Choroid plexus epithelial cell (primary cell): ENCODE results near the gene PTCHD4.

Experiments used
- DNase-seq: peaks from one replicate; pipeline ENCODE4 v3.0.0-alpha.2; 2010; ENCODE audit warnings: low read depth
- H3K4me3 ChIP-seq: 2 replicates; pipeline ENCODE4 v1.5.1; 2011; ENCODE audit warnings: low read depth, mild to moderate bottlenecking, control low read depth, low read length, moderate library complexity
- CTCF ChIP-seq: conservative IDR thresholded peaks from 2 replicates; pipeline ENCODE4 v1.5.1; 2011; ENCODE audit warnings: low read depth, mild to moderate bottlenecking, control low read depth, inconsistent platforms, low read length, moderate library complexity

PTCHD4 gene

GRCh38 chr6:48098923-48099322 is 12.1 kb downstream of the PTCHD4 start:
- no peak for DNase-seq
- no peak for TF ChIP-seq CTCF

GRCh38 chr6:48092550-48093217 is 18.3 kb downstream of the PTCHD4 start:
- DNase-seq = no peak
- H3K4me3 ChIP-seq = no peak overlapping the region
- no peak for TF ChIP-seq CTCF

More at GRCh38 chr6:48098923-48099322, 12.1 kb downstream of the PTCHD4 start:
- H3K4me3 ChIP-seq = no peak overlapping the region

GRCh38 chr6:48090546-48090945 is 20.5 kb downstream of the PTCHD4 start:
- H3K4me3 ChIP-seq = no peak overlapping the region
- DNase-seq = no peak
- no peak for TF ChIP-seq CTCF

- peak; percentile 56 for TF ChIP-seq CTCF
These were observed 23.5 kb downstream of the PTCHD4 start for GRCh38 chr6:48087448-48087847.

GRCh38 chr6:48086187-48086586 is 24.8 kb downstream of the PTCHD4 start:
- no peak for DNase-seq
- peak; percentile 63 for TF ChIP-seq CTCF
- no peak overlapping the region for H3K4me3 ChIP-seq

More at GRCh38 chr6:48087448-48087847, 23.5 kb downstream of the PTCHD4 start:
- DNase-seq = peak; percentile 77
- no peak overlapping the region for H3K4me3 ChIP-seq

GRCh38 chr6:48085131-48085741 is 25.8 kb downstream of the PTCHD4 start:
- no peak for TF ChIP-seq CTCF
- H3K4me3 ChIP-seq = no peak overlapping the region
- DNase-seq = no peak

- no peak for TF ChIP-seq CTCF
- DNase-seq = peak; percentile 48
- no peak overlapping the region for H3K4me3 ChIP-seq
These were observed 26.8 kb downstream of the PTCHD4 start for GRCh38 chr6:48084201-48084600.
